HepG2 (cell line): ENCODE results near the gene CHST3. TPM values are rescaled to one million over a fixed set of nuclear protein-coding genes. Genes with fewer than 3 reads are reported as not detected.
A peak's percentile ranks its signal among the peaks of the same experiment; 100 is the strongest.

Experiments used
- ARHGAP35 ChIP-seq: sonication (generic); formaldehyde crosslinking; IDR thresholded peaks from 2 replicates; pipeline ENCODE4 v1.9.0; 2022; ENCODE audit warnings: mild to moderate bottlenecking, inconsistent platforms, moderate library complexity, missing genetic modification reagents, borderline replicate concordance
- DNMT1 ChIP-seq: sonication (generic); formaldehyde crosslinking; IDR thresholded peaks from 2 replicates; pipeline ENCODE4 v1.5.1; 2020; ENCODE audit warnings: mild to moderate bottlenecking, missing genetic modification reagents
- ETV6 ChIP-seq: sonication (generic); formaldehyde crosslinking; conservative IDR thresholded peaks from 2 replicates; pipeline ENCODE4 v1.4.0; 2020; ENCODE audit warnings: missing genetic modification reagents
- HCFC1 ChIP-seq: fragments of 150-350 bp; IDR thresholded peaks from 2 replicates; pipeline ENCODE4 v1.6.1; 2014; ENCODE audit warnings: low read depth, low read length
- HIVEP1 ChIP-seq: sonication (generic); formaldehyde crosslinking; IDR thresholded peaks from 2 replicates; pipeline ENCODE4 v1.4.0; 2020; ENCODE audit warnings: mild to moderate bottlenecking, missing genetic modification reagents
- IRF1 ChIP-seq: sonication (generic); formaldehyde crosslinking; IDR thresholded peaks from 2 replicates; pipeline ENCODE4 v1.4.0; 2020; ENCODE audit warnings: low read depth, mild to moderate bottlenecking, missing genetic modification reagents
- KDM5A ChIP-seq: fragments of 200-600 bp; sonication (generic); IDR thresholded peaks from 2 replicates; pipeline ENCODE4 v1.7.0; 2018; ENCODE audit warnings: antibody characterized with exemption, mild to moderate bottlenecking, low read length, borderline replicate concordance
- RFX5 ChIP-seq: IDR thresholded peaks from 2 replicates; pipeline ENCODE4 v1.6.1; 2011; ENCODE audit warnings: low read depth, low read length, improper control_type of control experiment
- SOX13 ChIP-seq, 3 experiments: fragments of 450-650 bp in 1 of 3; sonication (generic) in 1 of 3; formaldehyde crosslinking in 1 of 3; IDR thresholded peaks in 2 of 3; conservative IDR thresholded peaks in 1 of 3; 2 replicates each; pipeline versions ENCODE4 v1.5.0 to v1.6.1; 2016 to 2020; ENCODE audit warnings: antibody characterized with exemption in 1 of 3, mild to moderate bottlenecking in 1 of 3, missing compliant biosample characterization in 1 of 3, missing genetic modification reagents in 1 of 3, moderate library complexity in 1 of 3
- SOX6 ChIP-seq, 2 experiments: fragments of 450-650 bp in 1 of 2; sonication (generic) in 1 of 2; formaldehyde crosslinking in 1 of 2; IDR thresholded peaks; 2 replicates each; pipeline versions ENCODE4 v1.4.0 to v1.6.1; 2017 to 2020; ENCODE audit warnings: antibody characterized with exemption in 1 of 2, mild to moderate bottlenecking in 1 of 2, missing genetic modification reagents in 1 of 2
- ZBTB34 ChIP-seq: sonication (generic); formaldehyde crosslinking; IDR thresholded peaks from 2 replicates; pipeline ENCODE4 v1.8.0; 2022; ENCODE audit warnings: mild to moderate bottlenecking, missing genetic modification reagents
- polyA plus RNA-seq, 8 experiments: library from polyadenylated mRNA; depleted of rRNA in 3 of 8; stranded (reverse) in 7 of 8; unstranded in 1 of 8; fragments of >200 nt; fragmentation: Illumina TruSeq in 4 of 8; extraction: Trizol in 4 of 8; gene quantifications; 2 replicates each; pipeline versions ENCODE4 v1.2.1 to v1.2.3, GENCODE V29; 2011 to 2016; ENCODE audit warnings: low read depth in 4 of 8, missing spikeins in 1 of 8, mixed read lengths in 1 of 8; ENCODE audit not compliant: insufficient read depth in 1 of 8
- total RNA-seq, 5 experiments: library from RNA; depleted of rRNA; stranded (reverse); fragments of >200 nt; fragmentation: Illumina TruSeq; extraction: Trizol; gene quantifications; 2 replicates each; pipeline ENCODE4 v1.2.3, GENCODE V29; 2016; ENCODE audit warnings: low read depth in 1 of 5
- TF ChIP-seq, protein P1 (sequence below), 2 experiments: sonication (generic) in 1 of 2; formaldehyde crosslinking in 1 of 2; IDR thresholded peaks; 2 replicates each; pipeline versions ENCODE4 v1.6.1 to v1.9.0; 2014 to 2022; ENCODE audit warnings: antibody characterized with exemption in 1 of 2, borderline replicate concordance in 1 of 2, inconsistent platforms in 1 of 2, low read depth in 1 of 2, missing genetic modification reagents in 1 of 2
- TF ChIP-seq, protein P2 (sequence below): sonication (generic); formaldehyde crosslinking; IDR thresholded peaks from 2 replicates; pipeline ENCODE4 v1.9.0; 2022; ENCODE audit warnings: low read depth, missing genetic modification reagents
- TF ChIP-seq, protein P3 (sequence below): IDR thresholded peaks from 2 replicates; pipeline ENCODE4 v1.6.1; 2016; ENCODE audit warnings: missing biosample characterization, missing genetic modification reagents, low read depth

Gene CHST3
- total and polyA plus RNA-seq, 2 of the 13 experiments (the other 11 are each of a cell fraction or from before 2014, with no cell fraction given), result 7.2 to 18.7 TPM

- TF ChIP-seq, protein P1, sequence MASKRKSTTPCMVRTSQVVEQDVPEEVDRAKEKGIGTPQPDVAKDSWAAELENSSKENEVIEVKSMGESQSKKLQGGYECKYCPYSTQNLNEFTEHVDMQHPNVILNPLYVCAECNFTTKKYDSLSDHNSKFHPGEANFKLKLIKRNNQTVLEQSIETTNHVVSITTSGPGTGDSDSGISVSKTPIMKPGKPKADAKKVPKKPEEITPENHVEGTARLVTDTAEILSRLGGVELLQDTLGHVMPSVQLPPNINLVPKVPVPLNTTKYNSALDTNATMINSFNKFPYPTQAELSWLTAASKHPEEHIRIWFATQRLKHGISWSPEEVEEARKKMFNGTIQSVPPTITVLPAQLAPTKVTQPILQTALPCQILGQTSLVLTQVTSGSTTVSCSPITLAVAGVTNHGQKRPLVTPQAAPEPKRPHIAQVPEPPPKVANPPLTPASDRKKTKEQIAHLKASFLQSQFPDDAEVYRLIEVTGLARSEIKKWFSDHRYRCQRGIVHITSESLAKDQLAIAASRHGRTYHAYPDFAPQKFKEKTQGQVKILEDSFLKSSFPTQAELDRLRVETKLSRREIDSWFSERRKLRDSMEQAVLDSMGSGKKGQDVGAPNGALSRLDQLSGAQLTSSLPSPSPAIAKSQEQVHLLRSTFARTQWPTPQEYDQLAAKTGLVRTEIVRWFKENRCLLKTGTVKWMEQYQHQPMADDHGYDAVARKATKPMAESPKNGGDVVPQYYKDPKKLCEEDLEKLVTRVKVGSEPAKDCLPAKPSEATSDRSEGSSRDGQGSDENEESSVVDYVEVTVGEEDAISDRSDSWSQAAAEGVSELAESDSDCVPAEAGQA (IDR thresholded peaks at IDR 0.05; ENCODE audit: low read depth), result 0 out of 2 replicates have a peak, but pooled peaks have one; percentile 15
- TF ChIP-seq, protein P1 (CRISPR knock-in tag; IDR thresholded peaks at IDR 0.05; ENCODE audit: borderline replicate concordance), result no peak
- no peak for TF ChIP-seq IRF1 (CRISPR knock-in tag)
- TF ChIP-seq ZBTB34 (CRISPR knock-in tag), result peak; percentile 94
- peak; percentile 58; the same call in 1 of the 2 replicates for TF ChIP-seq HIVEP1 (CRISPR knock-in tag)
- no peak for TF ChIP-seq KDM5A
- 0 out of 2 replicates have a peak, but pooled peaks have one; percentile 54 for TF ChIP-seq ETV6 (CRISPR knock-in tag)
- TF ChIP-seq, protein P2, sequence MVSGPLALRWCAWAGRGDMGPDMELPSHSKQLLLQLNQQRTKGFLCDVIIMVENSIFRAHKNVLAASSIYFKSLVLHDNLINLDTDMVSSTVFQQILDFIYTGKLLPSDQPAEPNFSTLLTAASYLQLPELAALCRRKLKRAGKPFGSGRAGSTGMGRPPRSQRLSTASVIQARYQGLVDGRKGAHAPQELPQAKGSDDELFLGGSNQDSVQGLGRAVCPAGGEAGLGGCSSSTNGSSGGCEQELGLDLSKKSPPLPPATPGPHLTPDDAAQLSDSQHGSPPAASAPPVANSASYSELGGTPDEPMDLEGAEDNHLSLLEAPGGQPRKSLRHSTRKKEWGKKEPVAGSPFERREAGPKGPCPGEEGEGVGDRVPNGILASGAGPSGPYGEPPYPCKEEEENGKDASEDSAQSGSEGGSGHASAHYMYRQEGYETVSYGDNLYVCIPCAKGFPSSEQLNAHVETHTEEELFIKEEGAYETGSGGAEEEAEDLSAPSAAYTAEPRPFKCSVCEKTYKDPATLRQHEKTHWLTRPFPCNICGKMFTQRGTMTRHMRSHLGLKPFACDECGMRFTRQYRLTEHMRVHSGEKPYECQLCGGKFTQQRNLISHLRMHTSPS, result peak; percentile 90
- TF ChIP-seq, protein P3, sequence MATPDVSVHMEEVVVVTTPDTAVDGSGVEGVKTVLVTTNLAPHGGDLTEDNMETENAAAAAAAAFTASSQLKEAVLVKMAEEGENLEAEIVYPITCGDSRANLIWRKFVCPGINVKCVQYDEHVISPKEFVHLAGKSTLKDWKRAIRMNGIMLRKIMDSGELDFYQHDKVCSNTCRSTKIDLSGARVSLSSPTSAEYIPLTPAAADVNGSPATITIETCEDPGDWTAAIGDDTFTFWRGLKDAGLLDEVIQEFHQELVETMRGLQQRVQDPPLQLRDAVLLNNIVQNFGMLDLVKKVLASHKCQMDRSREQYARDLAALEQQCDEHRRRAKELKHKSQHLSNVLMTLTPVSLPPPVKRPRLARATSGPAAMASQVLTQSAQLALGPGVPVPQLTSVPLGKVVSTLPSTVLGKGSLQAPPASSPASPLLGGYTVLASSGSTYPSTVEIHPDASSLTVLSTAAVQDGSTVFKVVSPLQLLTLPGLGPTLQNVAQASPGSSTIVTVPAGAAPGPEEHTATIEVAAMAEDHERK (CRISPR knock-in tag), result no peak
- no peak for TF ChIP-seq HCFC1
- TF ChIP-seq ARHGAP35, result no peak
- no peak for TF ChIP-seq DNMT1 (CRISPR knock-in tag)
- peak; percentile 84; the same call in 1 of the 2 replicates for TF ChIP-seq SOX13 (IDR thresholded peaks at IDR 0.05)
- peak in 1 of 2 experiments; percentile 94; a peak in 2 of 4 replicates for TF ChIP-seq SOX13 (CRISPR knock-in tag; conservative IDR thresholded peaks at IDR 0.05 in 1 of 2, IDR thresholded peaks at IDR 0.05 in 1 of 2)
- no peak for TF ChIP-seq RFX5
- TF ChIP-seq SOX6 (IDR thresholded peaks at IDR 0.05), result no peak
- TF ChIP-seq SOX6 (CRISPR knock-in tag; IDR thresholded peaks at IDR 0.05), result peak; percentile 98
Measured at GRCh38 chr10:72030762-72031543, 66.8 kb downstream of the CHST3 start (continued).
